GM19328 (cell line): ENCODE results near the gene COBLL1.

ENCODE experiments used
- ATAC-seq: cut with Tn5 transposase; IDR thresholded peaks from one replicate; pipeline ENCODE4 v1.9.1; 2021; ENCODE audit warnings: mild to moderate bottlenecking, moderate library complexity; ENCODE audit not compliant: unreplicated experiment

COBLL1 gene

DNA sequence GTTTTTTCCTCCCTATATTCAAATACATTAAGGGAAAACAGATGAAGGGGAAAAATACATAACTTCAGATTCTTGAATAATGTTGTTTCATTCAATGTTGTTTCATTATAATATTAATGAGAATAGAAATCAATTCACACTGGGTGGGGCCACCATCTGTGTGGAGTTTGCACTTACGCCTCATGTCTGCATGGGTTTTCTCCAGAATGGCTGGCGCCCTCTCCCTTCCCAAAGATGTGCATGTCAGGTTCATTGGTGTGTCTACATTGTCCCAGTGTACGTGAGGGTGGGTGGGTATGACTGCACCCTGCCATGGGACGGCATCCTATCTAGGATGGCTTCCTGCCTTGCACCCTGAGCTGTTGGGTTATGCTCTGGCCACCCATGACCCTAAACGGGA, 51.7 kb downstream of the COBLL1 start:
- no peak for ATAC-seq

DNA sequence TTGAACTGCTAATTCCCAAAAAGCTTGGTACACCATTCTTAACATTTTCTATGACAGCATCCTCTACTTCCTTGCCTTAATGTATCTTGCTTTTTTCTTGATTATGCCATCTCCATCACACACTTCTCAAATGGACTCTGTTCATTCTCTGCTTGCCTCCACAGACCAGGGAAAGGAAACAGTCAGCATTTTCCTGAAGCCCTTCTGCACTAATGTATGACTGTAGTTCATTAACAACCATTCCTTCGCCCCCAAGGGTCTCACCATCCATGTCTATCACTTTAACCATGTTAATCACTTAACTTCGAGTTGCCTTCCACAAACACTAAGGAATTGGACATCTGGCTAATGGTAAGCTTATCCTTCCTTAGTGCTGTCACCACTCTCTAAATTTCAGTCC, 54.8 kb downstream of the COBLL1 start:
- ATAC-seq: no peak

DNA sequence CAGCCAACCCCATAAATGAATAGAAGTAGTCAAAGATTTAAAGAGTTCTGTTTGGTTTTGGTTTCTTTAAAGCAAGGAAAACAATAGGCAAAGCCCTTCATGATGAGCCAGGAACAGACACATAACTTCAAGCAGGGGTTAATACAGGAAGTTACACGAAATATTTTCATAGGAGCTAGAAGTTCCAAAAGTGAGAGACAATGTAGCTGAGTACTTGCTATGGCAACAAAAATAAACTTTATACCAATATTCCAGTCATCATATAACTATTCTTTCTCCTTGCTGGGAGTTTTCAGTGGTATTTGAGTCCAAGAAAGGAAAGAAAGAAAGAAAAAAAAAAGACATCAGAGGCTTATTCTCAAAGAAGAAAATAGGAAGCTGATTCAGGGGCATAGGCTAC, 56.2 kb downstream of the COBLL1 start:
- ATAC-seq: no peak

DNA sequence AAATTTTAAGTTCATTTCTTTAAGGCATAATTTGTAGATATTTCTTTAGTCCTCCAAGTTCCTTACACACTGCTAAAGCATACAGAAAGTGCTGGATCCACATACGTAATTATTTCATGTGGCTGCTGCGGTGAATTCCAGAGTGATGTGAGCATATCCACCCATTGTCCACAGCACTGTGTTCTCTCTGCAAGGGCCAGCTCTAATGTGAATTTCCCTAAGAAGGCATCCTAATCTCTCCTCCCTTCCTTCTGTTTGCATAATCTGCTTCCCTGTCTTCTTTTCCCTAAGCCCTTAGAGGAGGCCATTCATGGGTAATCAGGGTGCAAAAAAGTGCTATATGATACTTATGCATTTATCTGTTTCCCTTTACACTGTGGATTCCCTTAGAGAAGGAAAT, 57.2 kb downstream of the COBLL1 start:
- no peak for ATAC-seq

DNA sequence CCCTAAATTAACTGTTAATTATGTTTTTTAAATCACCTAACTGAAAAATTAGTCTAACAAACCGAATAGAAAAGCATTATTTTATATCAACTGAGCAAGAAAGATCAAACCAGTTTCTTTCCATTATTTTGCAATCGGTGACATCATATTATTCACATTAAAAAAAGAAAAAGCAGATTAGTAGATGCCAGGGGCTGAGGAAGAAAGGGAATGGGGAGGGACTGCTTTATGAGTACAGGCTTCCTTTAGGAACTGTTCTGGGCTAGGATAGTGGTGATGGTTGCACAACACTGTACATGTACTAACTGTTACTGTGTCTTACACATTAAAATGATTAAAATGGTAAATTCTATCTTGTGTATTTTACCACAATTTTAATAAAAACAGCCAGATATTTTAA, 59.3 kb downstream of the COBLL1 start:
- no peak for ATAC-seq

DNA sequence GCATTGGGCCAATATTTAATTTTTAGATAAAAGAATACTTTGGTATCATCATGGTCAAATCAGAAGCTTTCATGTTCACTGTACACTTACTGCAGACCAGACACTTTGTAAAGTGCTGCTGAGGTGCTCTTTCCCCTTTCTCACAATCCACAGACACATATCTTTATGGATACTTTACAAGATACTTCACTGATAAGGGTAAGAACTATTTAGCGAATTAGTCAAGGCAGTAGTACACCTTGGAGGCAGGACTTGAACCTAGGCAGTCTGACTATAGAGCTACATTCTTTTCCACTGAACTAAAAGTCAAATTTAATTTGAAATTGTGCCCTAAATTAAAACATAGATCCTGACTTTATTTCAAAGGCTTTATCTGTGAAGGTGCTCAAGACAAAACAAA, 60.2 kb downstream of the COBLL1 start:
- no peak for ATAC-seq

DNA sequence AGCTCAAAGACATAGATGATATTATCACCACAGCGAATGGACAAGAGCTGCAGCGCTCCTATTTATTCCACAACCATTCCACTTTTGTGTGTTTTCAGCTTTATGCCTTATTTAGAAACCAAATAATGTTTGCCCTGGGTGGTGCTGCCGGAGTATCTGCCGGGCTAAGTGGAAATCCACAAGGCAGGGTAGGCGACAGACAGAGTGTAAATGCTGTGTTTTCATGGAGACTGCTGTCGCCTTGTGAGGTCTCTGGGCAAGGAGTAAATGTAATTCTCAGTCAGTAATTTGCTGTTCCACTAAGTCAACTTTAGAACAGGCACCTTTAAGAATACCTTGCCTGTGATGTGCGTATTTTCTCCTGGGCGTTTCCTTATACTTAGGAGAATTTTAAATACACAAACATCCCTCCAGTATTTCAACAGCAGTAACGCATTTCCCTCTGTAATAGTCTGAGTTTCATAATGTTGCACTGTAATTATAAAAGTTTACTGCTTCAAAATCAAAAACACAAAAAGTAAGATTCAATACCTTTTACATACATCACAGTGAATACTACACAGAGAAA, 60.9 kb downstream of the COBLL1 start:
- ATAC-seq: no peak

DNA sequence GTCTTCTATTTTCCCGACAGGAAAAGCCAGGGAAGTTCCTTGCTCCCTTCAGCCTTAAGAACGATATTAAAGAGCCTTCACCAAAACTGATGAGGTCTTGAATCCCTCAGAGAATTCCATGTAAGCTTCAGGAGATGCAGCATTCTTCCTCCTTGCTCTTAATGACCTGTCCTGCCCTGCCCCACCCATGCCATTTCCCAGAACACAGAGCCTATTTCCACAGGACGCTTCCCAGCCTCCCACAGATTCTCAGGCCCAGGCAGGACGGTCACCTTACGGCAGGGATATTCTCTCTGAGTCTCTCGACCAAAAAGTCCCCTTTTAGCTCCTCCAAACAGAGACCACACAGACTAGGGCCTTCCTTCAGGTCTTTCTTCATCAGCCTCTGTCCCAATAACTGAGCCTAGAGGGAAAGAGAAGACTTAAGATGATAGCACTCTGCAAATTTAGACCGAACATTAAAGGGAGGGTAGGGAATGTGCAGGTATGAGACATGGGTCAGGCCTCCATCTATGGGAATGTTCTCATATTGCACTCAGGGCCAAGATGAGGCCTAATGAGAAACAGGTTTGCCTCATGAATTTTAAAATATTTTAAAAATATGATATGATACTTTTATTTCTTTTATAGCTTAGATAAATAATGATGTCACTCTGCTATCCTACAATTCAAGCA, 62.1 kb downstream of the COBLL1 start:
- no peak for ATAC-seq

DNA sequence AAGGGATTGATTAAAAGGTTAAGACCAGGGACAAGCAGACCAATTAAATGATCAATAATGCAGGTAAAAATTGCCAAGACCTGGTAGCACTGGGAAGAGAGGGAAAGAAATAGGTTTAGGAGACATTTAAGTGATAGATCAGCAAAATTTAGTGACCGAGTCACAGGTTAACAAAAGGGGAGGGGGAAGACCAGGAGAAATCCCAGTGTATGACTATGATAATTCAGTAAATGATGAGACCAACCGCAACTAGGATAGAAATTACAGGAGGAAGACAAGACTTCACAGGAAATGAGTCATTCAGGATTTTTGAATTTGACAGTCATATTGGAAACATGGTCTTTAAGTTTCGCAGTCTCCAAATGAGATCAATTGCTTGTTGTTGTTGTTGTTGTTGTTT, 62.9 kb downstream of the COBLL1 start:
- ATAC-seq: no peak

DNA sequence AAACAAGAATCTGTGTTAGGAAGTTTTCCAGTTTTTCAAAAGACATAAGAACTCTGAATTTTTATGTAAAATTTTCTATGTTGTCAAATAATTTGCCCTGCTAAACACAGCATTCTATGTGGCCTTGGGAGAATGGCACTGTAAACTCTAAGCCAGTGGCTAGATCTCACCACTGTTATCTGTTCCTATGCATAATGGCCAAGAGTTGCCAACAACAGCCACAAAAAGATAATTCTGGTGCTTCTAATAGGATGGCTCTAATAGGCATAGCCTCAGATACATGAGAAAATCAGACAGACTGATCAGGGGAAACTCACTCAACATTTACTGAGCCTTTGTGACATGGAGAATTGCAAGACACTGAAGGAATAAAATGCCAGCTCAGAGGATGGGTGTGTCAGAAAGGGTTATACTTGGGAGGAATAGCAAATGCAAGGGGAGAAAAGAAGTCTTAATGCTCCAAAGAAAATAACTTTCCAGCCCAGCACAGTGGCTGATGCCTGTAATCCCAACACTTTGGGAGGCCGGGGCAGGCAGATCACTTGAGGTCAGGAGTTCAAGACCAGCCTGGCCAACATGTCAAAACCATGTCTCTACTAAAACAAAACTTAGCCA, 63.7 kb downstream of the COBLL1 start:
- ATAC-seq: no peak

DNA sequence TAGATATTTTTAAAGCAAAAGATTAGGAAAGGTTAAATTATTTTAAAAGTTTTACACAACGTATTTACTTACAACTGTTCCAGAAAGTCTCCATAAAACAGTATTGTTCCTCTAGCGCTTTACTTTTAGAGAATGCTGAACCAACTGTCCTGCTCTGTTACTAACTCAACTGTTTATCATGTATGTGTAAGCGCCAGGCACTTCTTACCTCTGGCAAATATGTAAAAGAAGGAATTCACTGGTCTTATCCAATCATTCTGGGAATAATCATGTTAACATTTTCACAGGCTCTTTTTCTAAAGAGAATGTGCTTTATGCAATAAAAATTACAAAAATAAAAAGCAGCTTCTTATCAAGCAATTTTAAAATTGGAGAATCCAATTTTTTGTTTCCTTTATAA, 68.0 kb downstream of the COBLL1 start:
- ATAC-seq: no peak

DNA sequence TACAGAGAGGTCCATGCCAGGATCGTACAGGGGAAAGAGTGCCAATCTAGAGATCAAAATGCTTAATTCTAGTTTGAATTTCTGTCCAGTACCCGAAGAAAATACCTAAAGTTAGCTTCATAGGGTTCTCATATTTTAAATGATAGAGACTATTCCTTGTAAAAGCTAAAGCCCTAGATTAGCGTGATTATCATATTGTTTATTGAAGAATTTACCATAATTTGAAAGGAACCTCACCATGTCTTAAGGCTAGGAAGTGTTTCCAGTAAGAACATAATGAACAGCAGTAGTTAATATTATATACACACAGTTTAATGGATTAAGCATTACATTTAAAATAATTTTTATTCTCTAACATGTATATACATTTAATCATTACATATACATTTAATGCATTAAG, 68.5 kb downstream of the COBLL1 start:
- no peak for ATAC-seq

DNA sequence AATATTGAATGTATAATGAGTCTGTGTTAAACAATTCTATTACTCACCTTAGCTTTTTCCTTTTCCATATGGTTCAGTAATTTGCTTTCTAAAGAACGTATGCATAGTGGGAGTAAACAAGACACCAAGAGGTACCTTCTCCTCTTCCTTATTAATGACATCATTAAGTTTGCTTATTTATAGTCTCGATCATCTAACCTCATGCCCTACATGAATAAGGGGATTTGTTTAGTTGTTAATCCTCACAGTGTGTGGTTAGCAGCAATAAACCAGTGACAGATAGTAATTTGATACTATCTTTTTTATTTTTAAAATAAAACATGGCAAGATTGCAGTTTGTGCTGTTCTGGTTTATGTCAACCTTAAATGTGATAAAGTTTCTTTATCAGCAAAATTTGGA, 69.7 kb downstream of the COBLL1 start:
- ATAC-seq: no peak

DNA sequence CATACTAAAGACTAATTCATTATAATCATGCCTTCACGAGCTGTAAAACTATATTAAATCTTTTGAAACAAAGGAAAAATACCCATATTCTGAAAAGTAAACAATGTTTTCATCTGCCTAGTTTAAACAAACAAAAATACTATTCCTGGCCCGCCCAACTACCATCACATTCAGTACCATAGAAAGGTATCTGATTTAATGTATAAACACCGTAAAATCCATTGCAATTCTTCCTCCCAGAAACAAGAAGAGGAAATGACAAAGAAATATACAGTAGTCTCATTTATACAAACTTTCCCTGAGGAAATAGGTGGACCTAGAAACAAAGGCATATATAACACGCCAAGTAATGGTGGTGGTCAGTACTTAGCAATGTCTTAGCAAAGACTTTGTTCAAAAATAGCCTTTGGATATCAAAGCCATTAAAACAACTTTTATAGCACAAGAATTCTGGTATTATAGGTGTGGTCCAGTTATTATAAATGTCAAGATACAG, 71.2 kb downstream of the COBLL1 start:
- ATAC-seq: no peak

DNA sequence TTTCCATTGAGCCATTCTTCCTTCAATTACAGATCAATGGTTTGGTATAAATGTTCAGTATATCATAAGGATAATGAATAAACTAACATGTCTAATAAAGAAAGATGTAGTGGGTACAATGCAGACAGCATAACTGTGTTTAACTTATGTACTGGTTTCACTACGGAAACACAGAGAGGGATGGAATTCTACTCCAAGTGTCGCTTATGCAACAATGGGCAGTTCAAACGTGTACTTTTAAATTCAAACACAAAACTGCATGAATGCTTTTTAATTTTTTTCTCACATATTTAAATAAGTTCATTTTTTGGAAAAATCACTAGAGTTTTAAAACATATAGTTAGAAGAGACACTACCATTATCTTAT, 74.7 kb downstream of the COBLL1 start:
- ATAC-seq: no peak

DNA sequence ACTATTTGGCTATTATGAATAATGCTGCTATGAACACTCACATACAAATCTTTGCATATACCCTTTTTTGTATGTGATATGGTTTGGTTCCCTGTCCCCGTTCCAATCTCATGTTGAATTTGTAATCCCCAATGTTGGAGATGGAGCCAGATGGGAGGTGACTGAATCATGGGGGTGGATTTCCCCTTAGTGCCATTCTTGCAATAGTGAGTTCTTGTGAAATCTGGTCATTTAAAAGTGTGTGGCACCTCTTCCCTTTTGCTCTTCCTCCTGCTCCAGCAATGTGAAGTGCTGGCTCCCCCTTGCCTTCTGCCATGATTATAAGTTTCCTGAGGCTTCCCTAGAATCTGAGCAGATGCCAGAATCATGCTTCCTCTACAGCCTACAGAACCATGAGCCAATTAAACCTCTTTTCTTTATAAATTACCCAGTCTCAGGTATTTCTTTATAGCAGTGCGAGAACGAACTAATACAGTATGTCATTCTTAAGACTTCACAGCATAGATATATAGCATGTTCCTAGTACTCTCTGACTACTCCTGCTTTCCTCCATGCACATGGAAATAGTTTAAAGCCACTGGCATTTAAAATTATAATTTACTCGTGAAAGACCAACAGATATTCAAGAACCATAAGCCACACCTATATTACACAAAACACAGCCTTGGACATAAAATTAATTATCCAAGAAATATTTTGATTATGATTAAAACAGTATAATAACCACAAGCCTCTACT, 75.2 kb downstream of the COBLL1 start:
- no peak for ATAC-seq

DNA sequence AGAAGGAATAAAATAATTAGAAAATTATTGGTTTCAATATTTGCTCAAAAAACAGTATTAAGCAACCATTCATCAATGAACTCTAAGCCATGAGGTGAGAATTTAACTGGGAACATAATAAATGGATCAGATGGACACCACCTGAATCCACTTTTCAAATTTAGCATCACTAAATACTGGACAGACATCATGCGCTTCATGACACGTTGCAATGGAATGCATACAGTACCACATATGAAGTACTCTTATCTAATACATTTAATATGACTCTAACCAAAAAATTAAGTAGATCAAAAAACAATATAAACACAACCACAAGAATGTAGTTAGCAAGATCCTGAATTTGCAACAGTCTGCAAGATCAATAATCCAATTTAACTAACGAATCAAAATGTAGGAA, 76.6 kb downstream of the COBLL1 start:
- no peak for ATAC-seq

DNA sequence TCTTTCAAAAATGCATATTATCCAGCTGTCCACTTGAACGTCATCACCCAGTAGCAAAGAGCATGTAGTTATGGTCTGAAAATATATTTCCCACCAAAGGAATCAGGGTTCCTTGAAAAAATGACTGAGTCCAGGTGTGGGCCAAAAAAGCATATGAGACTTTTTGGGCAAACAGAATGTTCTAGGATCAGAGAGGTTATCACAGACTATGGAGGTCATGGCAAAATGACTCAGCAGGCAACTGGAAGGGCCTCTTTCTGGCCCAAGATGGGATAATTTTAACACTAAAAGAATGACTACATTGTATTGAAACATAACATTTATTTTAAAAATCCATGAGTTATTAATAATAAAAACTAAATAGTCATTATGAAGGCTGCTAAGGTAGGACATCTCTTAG, 77.1 kb downstream of the COBLL1 start:
- ATAC-seq: no peak

DNA sequence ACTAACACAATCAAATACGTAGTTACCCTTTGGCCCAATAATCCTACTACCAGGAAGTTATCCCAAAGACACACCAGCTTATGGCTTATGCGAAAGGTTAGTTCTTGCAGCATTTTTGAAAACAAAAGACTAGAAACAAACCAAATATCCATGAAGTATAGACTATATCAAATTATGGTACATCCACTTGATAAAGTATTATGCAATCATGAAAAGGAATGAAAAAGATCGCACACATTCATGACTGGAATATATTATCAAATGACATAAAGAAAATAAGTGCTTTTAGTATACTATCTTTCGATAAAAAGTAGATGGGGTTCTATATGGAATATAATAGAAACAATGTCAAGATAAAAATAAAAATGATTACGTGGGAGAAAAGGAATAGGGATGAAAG, 78.2 kb downstream of the COBLL1 start:
- no peak for ATAC-seq

DNA sequence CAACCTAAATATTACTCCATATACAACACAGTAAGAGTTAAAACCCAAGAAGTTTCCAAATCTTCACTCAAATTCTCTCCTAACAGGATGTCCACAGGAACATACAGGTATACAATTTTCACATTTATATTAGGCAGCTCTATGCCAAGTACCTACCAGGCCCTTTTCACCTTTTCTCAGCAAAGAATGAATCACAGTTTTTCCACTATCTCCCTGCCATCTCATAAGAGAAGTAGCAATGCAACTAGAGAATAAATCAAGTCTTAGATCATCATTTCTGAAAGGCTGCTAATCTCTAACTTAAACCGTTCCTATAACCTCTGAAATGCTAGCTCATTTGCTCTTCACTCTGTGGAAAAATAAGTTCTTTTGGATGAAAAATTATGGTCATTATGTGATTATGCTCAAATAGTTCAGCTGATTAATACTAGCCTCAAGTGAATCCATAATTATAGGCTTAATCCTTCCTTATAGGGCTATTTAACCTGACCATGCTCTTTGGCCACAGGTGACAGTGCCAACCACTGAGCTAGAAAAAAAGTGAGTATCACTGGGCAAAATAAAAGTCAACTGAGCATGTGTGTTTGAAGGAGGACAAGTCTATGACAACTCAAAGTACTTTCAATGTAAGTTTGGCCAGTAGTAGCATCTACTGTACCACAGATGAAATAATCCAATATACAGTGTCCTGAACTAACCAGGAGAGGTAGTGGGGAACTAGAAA, 79.7 kb downstream of the COBLL1 start:
- peak; percentile 6 for ATAC-seq

DNA sequence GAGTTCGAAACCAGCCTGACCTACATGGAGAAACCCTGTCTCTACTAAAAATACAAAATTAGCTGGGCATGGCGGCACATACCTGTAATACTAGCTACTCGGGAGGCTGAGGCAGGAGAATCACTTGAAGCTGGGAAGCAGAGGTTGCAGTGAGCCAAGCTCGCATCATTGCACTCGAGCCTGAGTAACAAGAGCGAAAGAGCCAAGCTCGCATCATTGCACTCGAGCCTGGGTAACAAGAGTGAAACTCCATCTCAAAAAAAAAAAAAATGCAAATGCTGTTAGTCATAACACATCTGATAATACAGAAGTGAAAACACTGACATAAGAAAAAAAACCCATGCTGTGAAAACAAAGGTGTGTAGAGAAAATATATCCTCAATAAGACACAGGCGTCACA, 80.4 kb downstream of the COBLL1 start:
- ATAC-seq: peak; percentile 93
